NCI-H1436 (cell line): ENCODE results near the gene VPS36.
"Not testable (repeated sequence)": the region's sequence is repeated elsewhere in the genome, so short reads cannot be mapped to it uniquely, and the experiment has no call there.

ENCODE experiments used
- DNase-seq: peaks from one replicate; lab custom pipeline; 2025; lab: John Stamatoyannopoulos, UW

VPS36 gene

DNA sequence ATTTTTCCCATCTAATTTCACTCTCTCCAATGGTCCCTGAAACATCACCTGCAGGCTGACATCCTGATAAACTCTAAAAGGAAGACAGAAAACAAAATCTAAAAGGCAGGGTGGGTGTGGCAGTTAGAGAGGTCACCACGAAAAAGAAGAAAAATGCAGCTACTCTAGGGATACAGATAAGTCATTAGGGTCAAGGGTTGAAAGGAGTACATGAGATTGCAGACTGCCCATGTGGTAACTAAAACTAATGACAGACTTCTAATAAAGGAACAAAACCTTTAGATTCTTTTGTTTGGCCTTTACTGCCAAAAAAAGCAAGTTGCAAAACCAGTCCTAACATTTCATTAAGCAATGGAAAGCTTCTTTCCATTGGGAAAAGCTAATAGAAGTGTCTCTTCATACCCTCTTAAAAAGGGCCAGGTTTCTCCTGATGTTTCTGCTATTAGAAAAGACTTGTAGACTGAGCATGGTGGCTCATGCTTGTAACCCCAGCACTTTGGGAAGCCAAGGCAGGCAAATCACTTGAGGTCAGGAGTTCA lies 75.5 kb downstream of the VPS36 start:
- no peak for DNase-seq

DNA sequence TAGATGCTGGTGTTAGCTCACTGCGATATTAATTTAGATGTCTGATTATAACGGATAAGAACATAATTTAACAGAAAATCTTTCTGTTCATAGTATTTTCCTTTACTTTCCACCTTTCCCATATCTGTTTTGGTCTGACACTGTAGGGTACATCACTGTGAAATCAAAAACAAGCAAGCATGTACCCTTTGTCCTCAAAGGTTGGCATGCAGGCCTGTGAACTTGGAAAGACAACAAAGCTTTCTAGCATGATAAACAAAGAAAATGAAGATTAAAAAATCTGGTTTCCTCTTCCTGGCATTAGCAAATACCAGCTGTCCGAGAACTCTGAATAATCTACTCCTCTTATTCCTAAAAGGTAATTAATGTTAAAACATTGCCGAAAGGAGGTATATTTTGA lies 76.0 kb downstream of the VPS36 start:
- DNase-seq: no peak

DNA sequence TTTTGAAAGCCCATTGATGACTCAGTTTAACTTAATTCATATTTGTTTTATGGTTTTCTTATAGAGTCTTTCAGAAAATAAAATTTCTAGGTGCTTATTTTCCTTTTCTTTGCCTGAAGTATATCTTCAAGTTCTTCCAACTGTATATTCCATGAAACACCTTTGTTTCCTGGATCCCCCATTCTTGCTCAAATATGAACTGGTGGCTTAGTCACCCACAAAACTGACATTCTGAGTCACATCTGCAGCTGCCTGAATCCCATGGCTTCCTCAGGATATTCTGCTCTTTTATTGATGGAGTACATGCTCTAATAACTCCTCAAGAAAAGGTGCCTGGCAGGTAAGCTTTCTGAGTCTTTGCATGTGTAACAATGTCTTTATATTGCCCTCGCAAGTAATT lies 77.2 kb downstream of the VPS36 start:
- DNase-seq: not testable (repeated sequence)

DNA sequence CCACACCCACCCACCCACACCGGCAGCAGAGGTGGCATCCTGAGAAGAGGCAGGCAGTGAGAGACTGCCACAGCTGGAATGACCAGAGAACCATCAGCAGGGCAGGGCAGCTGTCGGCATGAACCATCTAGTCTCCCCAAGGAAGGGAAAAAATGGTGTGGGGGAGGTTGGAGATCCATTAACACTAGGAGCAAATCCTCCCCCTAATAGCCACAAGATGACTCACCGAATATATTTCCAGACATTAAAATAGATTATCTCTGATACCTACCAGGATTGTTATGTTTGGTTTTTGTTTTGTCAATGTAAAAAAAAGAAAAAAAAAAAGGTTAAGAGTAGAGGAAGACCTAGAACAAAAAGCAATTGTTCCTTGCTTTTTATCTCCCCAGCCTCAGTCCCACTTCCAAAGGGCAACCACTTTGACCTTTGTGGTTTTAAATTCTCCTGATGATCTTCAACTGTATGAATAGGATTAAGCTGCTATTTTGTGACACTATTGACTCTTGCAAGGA lies 78.6 kb downstream of the VPS36 start:
- DNase-seq: no peak

DNA sequence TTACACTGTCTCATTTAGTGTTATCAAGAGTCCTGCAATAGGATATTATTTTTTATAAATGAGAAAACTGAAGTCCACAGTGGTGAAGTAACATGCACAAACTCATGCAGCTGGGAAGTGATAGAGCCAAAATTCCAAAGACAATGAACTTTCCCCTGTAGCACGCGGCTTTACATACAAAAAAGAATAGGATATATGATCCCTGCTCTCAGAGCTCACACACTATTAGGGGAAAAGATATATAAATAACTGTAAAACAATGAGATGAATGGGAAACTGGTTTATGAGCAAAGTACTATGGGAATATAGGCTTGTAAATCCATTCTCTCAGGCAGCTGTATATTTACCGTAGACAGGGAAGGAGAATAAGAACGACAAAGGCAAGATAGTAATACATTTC lies 84.1 kb downstream of the VPS36 start:
- DNase-seq: no peak
